ENCODE data around the gene CERS6.

Gene CERS6

GRCh38 chr2:168460571-168460970 is 4.5 kb downstream of the CERS6 start:
- no peak for DNase-seq (ENCODE audit: low read depth)
- no peak for TF ChIP-seq CTCF (IDR thresholded peaks at IDR 0.05; ENCODE audit: low read length, missing control alignments)
- no peak overlapping the region for H3K4me3 ChIP-seq (replicated peaks; ENCODE audit: low read depth, low read length)

GRCh38 chr2:168461178-168461941 is 5.3 kb downstream of the CERS6 start:
- no peak for DNase-seq (ENCODE audit: low read depth)
- TF ChIP-seq CTCF (IDR thresholded peaks at IDR 0.05; ENCODE audit: low read length, missing control alignments), result no peak

GRCh38 chr2:168461942-168462331 is 5.9 kb downstream of the CERS6 start:
- no peak for TF ChIP-seq CTCF (IDR thresholded peaks at IDR 0.05; ENCODE audit: low read length, missing control alignments)
- no peak overlapping the region for H3K4me3 ChIP-seq (replicated peaks; ENCODE audit: low read depth, low read length)
- no peak for DNase-seq (ENCODE audit: low read depth)

More at GRCh38 chr2:168461178-168461941, 5.3 kb downstream of the CERS6 start:
- H3K4me3 ChIP-seq (replicated peaks; ENCODE audit: low read depth, low read length), result no peak overlapping the region

GRCh38 chr2:168462543-168463045 is 6.5 kb downstream of the CERS6 start:
- no peak for DNase-seq (ENCODE audit: low read depth)
- no peak overlapping the region for H3K4me3 ChIP-seq (replicated peaks; ENCODE audit: low read depth, low read length)
- no peak for TF ChIP-seq CTCF (IDR thresholded peaks at IDR 0.05; ENCODE audit: low read length, missing control alignments)

- H3K4me3 ChIP-seq (replicated peaks; ENCODE audit: low read depth, low read length), result no peak overlapping the region
- no peak for TF ChIP-seq CTCF (IDR thresholded peaks at IDR 0.05; ENCODE audit: low read length, missing control alignments)
- no peak for DNase-seq (ENCODE audit: low read depth)
Observed at GRCh38 chr2:168465594-168465993, 9.5 kb downstream of the CERS6 start.

GRCh38 chr2:168466190-168466737 is 10.2 kb downstream of the CERS6 start:
- DNase-seq (ENCODE audit: low read depth), result no peak
- no peak overlapping the region for H3K4me3 ChIP-seq (replicated peaks; ENCODE audit: low read depth, low read length)
- TF ChIP-seq CTCF (IDR thresholded peaks at IDR 0.05; ENCODE audit: low read length, missing control alignments), result no peak
